Kidney capillary endothelial cell (primary cell): Measurements from ENCODE around the gene BEAN1.
A peak's percentile ranks its signal among the peaks of the same experiment; 100 is the strongest.

Experiments used
- DNase-seq: peaks from one replicate; pipeline ENCODE4 v3.0.0-alpha.2; 2018; ENCODE audit warnings: low spot score

The BEAN1 gene

GRCh38 chr16:66470556-66470955, 43.5 kb downstream of the BEAN1 start:
- no peak for DNase-seq

- no peak for DNase-seq
These were observed 44.2 kb downstream of the BEAN1 start for GRCh38 chr16:66471264-66471663.

- DNase-seq: no peak
These were observed 44.8 kb downstream of the BEAN1 start for GRCh38 chr16:66471716-66472393.

GRCh38 chr16:66473051-66473571, 46.0 kb downstream of the BEAN1 start:
- no peak for DNase-seq

- no peak for DNase-seq
These were observed 46.8 kb downstream of the BEAN1 start for GRCh38 chr16:66473654-66474519.

- no peak for DNase-seq
These were observed 47.7 kb downstream of the BEAN1 start for GRCh38 chr16:66474750-66475199.

GRCh38 chr16:66475232-66475631, 48.1 kb downstream of the BEAN1 start:
- DNase-seq: no peak

- no peak for DNase-seq
These were observed 49.4 kb downstream of the BEAN1 start for GRCh38 chr16:66476328-66477027.

GRCh38 chr16:66477028-66477515, 50.0 kb downstream of the BEAN1 start:
- no peak for DNase-seq

GRCh38 chr16:66478733-66479511, 51.8 kb downstream of the BEAN1 start:
- peak; percentile 47 for DNase-seq

- DNase-seq: no peak
These were observed 52.7 kb downstream of the BEAN1 start for GRCh38 chr16:66479661-66480264.

GRCh38 chr16:66480265-66481080, 53.4 kb downstream of the BEAN1 start:
- DNase-seq: no peak

GRCh38 chr16:66481081-66481942, 54.2 kb downstream of the BEAN1 start:
- DNase-seq: no peak

GRCh38 chr16:66481943-66482390, 54.9 kb downstream of the BEAN1 start:
- no peak for DNase-seq

GRCh38 chr16:66483689-66484452, 56.8 kb downstream of the BEAN1 start:
- DNase-seq: peak; percentile 78

GRCh38 chr16:66484453-66485213, 57.5 kb downstream of the BEAN1 start:
- DNase-seq: no peak

GRCh38 chr16:66485376-66485775, 58.3 kb downstream of the BEAN1 start:
- DNase-seq: no peak
